Endothelial cell of umbilical vein (primary cell): Measurements from ENCODE around the gene CCDC188. TPM values are rescaled to one million over a fixed set of nuclear protein-coding genes. Genes with fewer than 3 reads are reported as not detected.

Source experiments
- BruUV-seq: library from RNA; stranded (reverse); fragments of 400-500 nt; replicated peaks from 2 replicates; lab custom pipeline; 2021; lab: Mats Ljungman, UMichigan
- CTCF ChIA-PET: fragments of 300-600, 350-600 bp; sonication (Branson Sonifier 250); formaldehyde crosslinking; loops from one replicate; lab custom pipeline; 2021; ENCODE audit warnings: antibody characterized with exemption, inconsistent platforms; lab: Charles Lee
- POLR2A ChIA-PET: fragments of 300-600, 350-600 bp; sonication (Branson Sonifier 250); formaldehyde crosslinking; loops from one replicate; lab custom pipeline; 2021; ENCODE audit warnings: antibody characterized with exemption, inconsistent platforms; lab: Charles Lee
- DNase-seq: peaks from one replicate; pipeline ENCODE4 v3.0.0-alpha.2; 2011; ENCODE audit warnings: low read depth, low spot score
- FAIRE-seq: peaks from 2 replicates; lab custom pipeline; 2011; peaks lifted over from hg19 to GRCh38; lab: Jason Lieb, UNC
- H2AFZ ChIP-seq: 2 replicates; pipeline ENCODE4 v1.6.0; 2012; ENCODE audit warnings: low read depth, low read length, control low read depth, inconsistent platforms
- H3K27ac ChIP-seq: 2 replicates; pipeline ENCODE4 v1.5.1; 2011; ENCODE audit warnings: low read depth, mild to moderate bottlenecking, control low read depth, low read length, moderate library complexity; ENCODE audit not compliant: insufficient read depth
- H3K27me3 ChIP-seq, 2 experiments: 2 replicates each; pipeline versions ENCODE4 v1.6.0 to v1.6.1; 2011; ENCODE audit warnings: low read length in 2 of 2, mixed read lengths in 1 of 2; ENCODE audit not compliant: control insufficient read depth in 2 of 2, insufficient read depth in 2 of 2
- H3K36me3 ChIP-seq, 2 experiments: 2 replicates in 1 of 2; 3 replicates in 1 of 2; pipeline ENCODE4 v1.5.1; 2011; ENCODE audit warnings: low read length in 2 of 2, mild to moderate bottlenecking in 1 of 2, moderate library complexity in 1 of 2; ENCODE audit not compliant: control insufficient read depth in 2 of 2, insufficient read depth in 2 of 2; ENCODE audit errors: extremely low read depth in 1 of 2
- H3K4me1 ChIP-seq: 3 replicates; pipeline ENCODE4 v1.5.1; 2011; ENCODE audit warnings: mild to moderate bottlenecking, low read length; ENCODE audit not compliant: control insufficient read depth, insufficient read depth; ENCODE audit errors: extremely low read depth
- H3K4me2 ChIP-seq: 2 replicates; pipeline ENCODE4 v1.6.1; 2011; ENCODE audit warnings: low read length, control low read depth, mixed read lengths; ENCODE audit not compliant: insufficient read depth
- H3K4me3 ChIP-seq, 3 experiments: fragments of 200-600 bp in 1 of 3; sonication (generic), shearing (Covaris generic) in 1 of 3; replicated peaks in 1 of 3; 2 replicates each; pipeline ENCODE4 v1.5.1; 2011 to 2016; ENCODE audit warnings: control low read depth in 3 of 3, low read length in 3 of 3, mild to moderate bottlenecking in 2 of 3, inconsistent platforms in 1 of 3, low read depth in 1 of 3, moderate library complexity in 1 of 3; ENCODE audit not compliant: insufficient read depth in 1 of 3
- H3K79me2 ChIP-seq: 2 replicates; pipeline ENCODE4 v1.6.0; 2012; ENCODE audit warnings: low read length, inconsistent platforms; ENCODE audit not compliant: control insufficient read depth, insufficient read depth
- H3K9ac ChIP-seq: replicated peaks from 2 replicates; pipeline ENCODE3; 2011; ENCODE audit warnings: low read length, control low read depth; ENCODE audit not compliant: insufficient read depth; ENCODE audit errors: extremely low read depth
- H3K9me1 ChIP-seq: replicated peaks from 3 replicates; pipeline ENCODE4 v1.6.0; 2011; ENCODE audit warnings: mild to moderate bottlenecking, low read length; ENCODE audit not compliant: control insufficient read depth, insufficient read depth; ENCODE audit errors: extremely low read depth
- H3K9me3 ChIP-seq: replicated peaks from 2 replicates; pipeline ENCODE4 v1.5.1; 2012; ENCODE audit warnings: low read length, inconsistent platforms; ENCODE audit not compliant: control insufficient read depth, insufficient read depth
- H4K20me1 ChIP-seq: replicated peaks from 2 replicates; pipeline ENCODE3; 2011; ENCODE audit warnings: mild to moderate bottlenecking, low read length; ENCODE audit not compliant: control insufficient read depth, insufficient read depth; ENCODE audit errors: extremely low read depth
- EZH2 ChIP-seq: IDR thresholded peaks from 2 replicates; pipeline ENCODE4 v1.6.1; 2012; ENCODE audit warnings: borderline replicate concordance, low read depth, mild to moderate bottlenecking, moderate library complexity, low read length, inconsistent platforms; ENCODE audit not compliant: severe bottlenecking
- FOS ChIP-seq: IDR thresholded peaks from 2 replicates; pipeline ENCODE4 v1.6.1; 2011; ENCODE audit warnings: mild to moderate bottlenecking, low read length, moderate library complexity, borderline replicate concordance; ENCODE audit not compliant: insufficient read depth
- GATA2 ChIP-seq: IDR thresholded peaks from 2 replicates; pipeline ENCODE4 v1.7.0; 2011; ENCODE audit warnings: low read depth, mild to moderate bottlenecking, moderate library complexity, mixed read lengths, low read length; ENCODE audit not compliant: insufficient read length, insufficient read depth
- JUN ChIP-seq: IDR thresholded peaks from 2 replicates; pipeline ENCODE4 v1.6.1; 2011; ENCODE audit warnings: borderline replicate concordance, low read depth; ENCODE audit not compliant: insufficient read length, insufficient read depth
- MYC ChIP-seq: IDR thresholded peaks from one replicate; pipeline ENCODE4 v1.6.1; 2011; ENCODE audit warnings: mild to moderate bottlenecking, low read depth, low read length
- POLR2A ChIP-seq: IDR thresholded peaks from 2 replicates; pipeline ENCODE4 v1.6.1; 2012; ENCODE audit warnings: low read depth, mild to moderate bottlenecking, control low read depth, low read length
- POLR2AphosphoS5 ChIP-seq: IDR thresholded peaks from 2 replicates; pipeline ENCODE4 v1.6.1; 2012; ENCODE audit warnings: low read depth, mild to moderate bottlenecking, control low read depth, low read length, moderate library complexity; ENCODE audit not compliant: insufficient read depth
- dilution Hi-C: fragments of 300-500 bp; cut with MboI; formaldehyde crosslinking; loops from one replicate; pipeline ENCODE4 v1.15.0; 2019; ENCODE audit warnings: low sequenced_read_pairs; ENCODE audit not compliant: extremely low pct_ligation_motif_present
- intact Hi-C: fragments of 100-400 bp; cut with micrococcal nuclease; formaldehyde crosslinking; loops from one replicate; pipeline ENCODE4 v1.10.0; 2022
- polyA plus RNA-seq, 4 experiments: library from polyadenylated mRNA; depleted of rRNA in 3 of 4; stranded (reverse) in 3 of 4; unstranded in 1 of 4; fragments of >200 nt; gene quantifications; 2 replicates each; pipeline versions ENCODE4 v1.2.1 to v1.2.3, GENCODE V29; 2011 to 2012; ENCODE audit warnings: missing spikeins in 1 of 4
- total RNA-seq: library from RNA; stranded (reverse); gene quantifications from 2 replicates; pipeline ENCODE4 v1.2.3, GENCODE V29; 2021
- TF ChIP-seq, protein P1 (sequence below): IDR thresholded peaks from 2 replicates; pipeline ENCODE4 v1.6.1; 2011; ENCODE audit not compliant: insufficient read depth, insufficient read length
- TF ChIP-seq, protein P2 (sequence below), 2 donors: IDR thresholded peaks; 1 replicate in 1 of 2; 2 replicates in 1 of 2; pipeline ENCODE4 v1.5.1; 2011; ENCODE audit warnings: low read length in 2 of 2, mild to moderate bottlenecking in 2 of 2, moderate library complexity in 2 of 2, control low read depth in 1 of 2, inconsistent platforms in 1 of 2, low read depth in 1 of 2; ENCODE audit not compliant: insufficient read depth in 1 of 2; ENCODE audit errors: extremely low read depth in 1 of 2

CCDC188 gene
- total and polyA plus RNA-seq, 2 donors (not counting 3 experiments of a cell fraction or from before 2014, with no cell fraction given): 9.4 to 9.8 TPM

DNA sequence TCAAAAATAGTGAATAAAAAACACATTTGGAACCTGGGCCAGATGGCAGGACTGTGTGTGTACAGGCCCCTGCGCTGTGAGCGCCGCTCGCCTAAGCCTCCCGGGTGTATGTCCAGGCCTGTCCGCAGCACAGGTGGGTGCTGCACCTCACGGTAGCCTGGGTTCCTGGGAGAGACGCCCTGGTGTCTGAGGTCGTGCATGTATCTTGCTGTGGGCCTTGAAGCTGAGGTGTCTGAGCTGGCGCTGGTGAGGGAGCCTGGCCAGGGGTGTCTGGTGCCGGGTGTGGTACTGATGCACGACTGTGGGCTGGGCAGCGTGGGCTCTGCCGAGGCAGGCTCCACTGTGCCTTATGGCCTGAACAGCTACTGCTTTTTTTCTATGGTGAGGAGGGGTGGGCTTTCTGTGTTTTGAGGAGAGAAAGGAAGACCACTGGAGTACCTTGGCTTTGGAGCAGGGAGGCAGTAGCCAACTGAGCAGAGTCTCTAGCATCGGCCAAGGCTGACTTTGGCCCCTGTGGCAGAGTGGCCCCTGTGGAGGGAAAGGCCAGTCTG is 23.5 kb downstream of the CCDC188 start:
- Histone ChIP-seq H3K4me3 (no peak overlapping the region), H3K79me2 (peaks cover 20% of the 10 kb centered on the region), H3K9me3 (no peaks in the 10 kb centered on the region), H3K4me1 (peaks cover under 1% of the 10 kb centered on the region), H3K36me3 (peaks cover 5 to 27% of the 10 kb centered on the region in 2 experiments), H4K20me1 (no peaks in the 10 kb centered on the region), H3K27ac (no peak overlapping the region), H3K9ac (no peak overlapping the region), H3K27me3 (no peaks in the 10 kb centered on the region), H3K4me2 (no peak overlapping the region), H2AFZ (no peak overlapping the region), H3K9me1 (no peaks in the 10 kb centered on the region)
- no peak for DNase-seq
- no TSS peak for BruUV-seq
- TF ChIP-seq, protein P1, sequence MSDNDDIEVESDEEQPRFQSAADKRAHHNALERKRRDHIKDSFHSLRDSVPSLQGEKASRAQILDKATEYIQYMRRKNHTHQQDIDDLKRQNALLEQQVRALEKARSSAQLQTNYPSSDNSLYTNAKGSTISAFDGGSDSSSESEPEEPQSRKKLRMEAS: no peak
- TF ChIP-seq POLR2AphosphoS5 (no peak), FOS (no peak), GATA2 (no peak), MYC (no peak), POLR2A (no peak), EZH2 (no peak), JUN (no peak)
- TF ChIP-seq, protein P2, sequence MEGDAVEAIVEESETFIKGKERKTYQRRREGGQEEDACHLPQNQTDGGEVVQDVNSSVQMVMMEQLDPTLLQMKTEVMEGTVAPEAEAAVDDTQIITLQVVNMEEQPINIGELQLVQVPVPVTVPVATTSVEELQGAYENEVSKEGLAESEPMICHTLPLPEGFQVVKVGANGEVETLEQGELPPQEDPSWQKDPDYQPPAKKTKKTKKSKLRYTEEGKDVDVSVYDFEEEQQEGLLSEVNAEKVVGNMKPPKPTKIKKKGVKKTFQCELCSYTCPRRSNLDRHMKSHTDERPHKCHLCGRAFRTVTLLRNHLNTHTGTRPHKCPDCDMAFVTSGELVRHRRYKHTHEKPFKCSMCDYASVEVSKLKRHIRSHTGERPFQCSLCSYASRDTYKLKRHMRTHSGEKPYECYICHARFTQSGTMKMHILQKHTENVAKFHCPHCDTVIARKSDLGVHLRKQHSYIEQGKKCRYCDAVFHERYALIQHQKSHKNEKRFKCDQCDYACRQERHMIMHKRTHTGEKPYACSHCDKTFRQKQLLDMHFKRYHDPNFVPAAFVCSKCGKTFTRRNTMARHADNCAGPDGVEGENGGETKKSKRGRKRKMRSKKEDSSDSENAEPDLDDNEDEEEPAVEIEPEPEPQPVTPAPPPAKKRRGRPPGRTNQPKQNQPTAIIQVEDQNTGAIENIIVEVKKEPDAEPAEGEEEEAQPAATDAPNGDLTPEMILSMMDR (IDR thresholded peaks at IDR 0.05; ENCODE audit: extremely low read depth in 1 of 2, insufficient read depth in 1 of 2, low read depth in 1 of 2, low read length in 2 of 2): no peak
- dilution Hi-C loops (no loop called here), intact Hi-C loops (no loop called here)
- ChIA-PET CTCF (no interaction called here), POLR2A (interaction anchor here (0.6 kb wide), 1 partner anchor 169 kb away, joined by 4 read pairs; no protein-coding TSS in a partner anchor)
- no peak for FAIRE-seq
